Upper lobe of left lung (tissue), 6 donors: Measurements from ENCODE around the gene NIFK. TPM values are rescaled to one million over a fixed set of nuclear protein-coding genes. Genes with fewer than 3 reads are reported as not detected.

Experiments used
- ATAC-seq, 2 donors: fragments of 200-7000 bp; cut with Tn5 transposase; one replicate each; pipeline ENCODE4 v1.9.1; 2022; ENCODE audit warnings: mild to moderate bottlenecking in 2 of 2, moderate library complexity in 2 of 2; ENCODE audit not compliant: low FRiP score in 2 of 2
- DNase-seq, 2 donors: peaks; one replicate each; pipeline ENCODE4 v3.0.0-alpha.2; 2019 to 2020
- H3K27ac ChIP-seq, 4 donors: fragments of 200-600 bp; sonication (generic); one replicate each; pipeline ENCODE4 v1.5.1; 2016 to 2019
- H3K27me3 ChIP-seq, 4 donors: fragments of 200-600 bp; sonication (generic); one replicate each; pipeline ENCODE4 v1.5.1; 2017 to 2019
- H3K36me3 ChIP-seq, 4 donors: fragments of 200-600 bp; sonication (generic); one replicate each; pipeline ENCODE4 v1.5.1; 2016 to 2019
- H3K4me1 ChIP-seq, 4 donors: fragments of 200-600 bp; sonication (generic); one replicate each; pipeline ENCODE4 v1.5.1; 2018 to 2019
- H3K4me3 ChIP-seq, 4 donors: fragments of 200-600 bp; sonication (generic); one replicate each; pipeline ENCODE4 v1.5.1; 2017 to 2019; ENCODE audit warnings: mild to moderate bottlenecking in 2 of 4, moderate library complexity in 1 of 4
- H3K9me3 ChIP-seq, 4 donors: fragments of 200-600 bp; sonication (generic); one replicate each; pipeline ENCODE4 v1.5.1; 2018 to 2019
- CTCF ChIP-seq, 6 experiments: fragments of 450-650 bp in 4 of 6; fragments of 200-600 bp in 2 of 6; sonication (generic) in 2 of 6; IDR thresholded peaks; one replicate each; pipeline ENCODE4 v1.5.1; 2016 to 2019; ENCODE audit warnings: antibody characterized with exemption in 6 of 6
- EP300 ChIP-seq, 4 donors: sonication (generic); formaldehyde crosslinking; IDR thresholded peaks; one replicate each; pipeline ENCODE4 v1.5.1; 2017; ENCODE audit warnings: antibody characterized with exemption in 4 of 4, control low read depth in 2 of 4
- POLR2A ChIP-seq, 4 donors: fragments of 450-650 bp; IDR thresholded peaks; one replicate each; pipeline ENCODE4 v1.5.1; 2016 to 2017; ENCODE audit warnings: antibody characterized with exemption in 4 of 4, mild to moderate bottlenecking in 2 of 4
- POLR2AphosphoS5 ChIP-seq, 2 donors: sonication (generic); formaldehyde crosslinking; IDR thresholded peaks; one replicate each; pipeline ENCODE4 v1.5.1; 2017; ENCODE audit warnings: antibody characterized with exemption in 2 of 2
- WGBS, 2 donors: methylation state at CpG; one replicate each; pipeline ENCODE4 v1.1.5; 2017 to 2018; 5-methylcytosine and 5-hydroxymethylcytosine counted together
- total RNA-seq, 6 donors: library from RNA; depleted of rRNA in 4 of 6; stranded (reverse); fragments of >200 nt in 4 of 6; gene quantifications; one replicate each; pipeline versions ENCODE4 v1.1.0 to v1.2.1, GENCODE V29; 2016 to 2021
- donor health status: DM: no; HTN: no; CAD: no; lungs with moderate emphysema.
- donor health status: DM: no; HTN: yes; CAD: no; lungs with severe emphysema.

The NIFK gene
- total RNA-seq, 6 donors from 2014 or later: 10.8 to 57.6 (median 27.4) TPM

GRCh38 chr2:121710470-121711170, 26.1 kb downstream of the NIFK start:
- no peaks in the 10 kb centered on the region for H3K27me3 ChIP-seq
- TF ChIP-seq POLR2A (IDR thresholded peaks at IDR 0.05) (no peak), CTCF (IDR thresholded peaks at IDR 0.05) (no peak), EP300 (IDR thresholded peaks at IDR 0.05) (no peak), POLR2AphosphoS5 (IDR thresholded peaks at IDR 0.05) (no peak)
- WGBS, 2 donors: 81 to 84% methylated on average over 7 of the region's 7 CpGs
- no peak overlapping the region for H3K27ac ChIP-seq
- DNase-seq: no peak
- H3K4me3 ChIP-seq: no peak overlapping the region
- no peaks in the 10 kb centered on the region for H3K9me3 ChIP-seq
- no peaks in the 10 kb centered on the region for H3K36me3 ChIP-seq
- ATAC-seq: no peak
- H3K4me1 ChIP-seq: no peaks in the 10 kb centered on the region

- no peak overlapping the region for H3K4me3 ChIP-seq
- ATAC-seq (no peak), DNase-seq (no peak)
- H3K27ac ChIP-seq: no peak overlapping the region
- H3K36me3 ChIP-seq: no peaks in the 10 kb centered on the region
- no peaks in the 10 kb centered on the region for H3K4me1 ChIP-seq
- H3K27me3 ChIP-seq: no peaks in the 10 kb centered on the region
- 81 to 85% methylated on average over 11 of the region's 11 CpGs for WGBS, 2 donors
- TF ChIP-seq POLR2AphosphoS5 (IDR thresholded peaks at IDR 0.05): no peak
- no peak for TF ChIP-seq POLR2A (IDR thresholded peaks at IDR 0.05)
- TF ChIP-seq EP300 (IDR thresholded peaks at IDR 0.05): no peak
- TF ChIP-seq CTCF (IDR thresholded peaks at IDR 0.05): no peak
- no peaks in the 10 kb centered on the region for H3K9me3 ChIP-seq
These were observed 26.8 kb downstream of the NIFK start for GRCh38 chr2:121709776-121710469.

- Histone ChIP-seq H3K9me3 (no peaks in the 10 kb centered on the region), H3K4me1 (no peaks in the 10 kb centered on the region), H3K27me3 (no peaks in the 10 kb centered on the region), H3K36me3 (no peaks in the 10 kb centered on the region), H3K27ac (peak overlapping the region in 2 of 4 donors; percentile 44 to 67), H3K4me3 (no peak overlapping the region)
- TF ChIP-seq POLR2AphosphoS5 (IDR thresholded peaks at IDR 0.05) (no peak), CTCF (IDR thresholded peaks at IDR 0.05) (no peak), EP300 (IDR thresholded peaks at IDR 0.05) (no peak), POLR2A (IDR thresholded peaks at IDR 0.05) (no peak)
- peak; percentile 51 to 85 for ATAC-seq
- 69 to 71% methylated on average over 5 of the region's 5 CpGs for whole genome bisulfite sequencing, 2 donors
- peak; percentile 71 to 74 for DNase-seq
These were observed 28.7 kb downstream of the NIFK start for GRCh38 chr2:121707920-121708361.

- WGBS, 2 donors: 43 to 58% methylated on average over 9 of the region's 9 CpGs
These were observed 29.2 kb downstream of the NIFK start for GRCh38 chr2:121707344-121707919.

More at GRCh38 chr2:121707344-121707919, 29.2 kb downstream of the NIFK start:
- Histone ChIP-seq H3K27ac (peak overlapping the region in 2 of 4 donors; percentile 44 to 67), H3K4me3 (no peak overlapping the region), H3K36me3 (no peaks in the 10 kb centered on the region), H3K27me3 (no peaks in the 10 kb centered on the region), H3K4me1 (no peaks in the 10 kb centered on the region), H3K9me3 (no peaks in the 10 kb centered on the region)
- peak in 1 of 2 donors; percentile 57 for ATAC-seq
- DNase-seq: no peak
- TF ChIP-seq POLR2AphosphoS5 (IDR thresholded peaks at IDR 0.05): no peak
- TF ChIP-seq EP300 (IDR thresholded peaks at IDR 0.05): no peak
- no peak for TF ChIP-seq POLR2A (IDR thresholded peaks at IDR 0.05)
- no peak for TF ChIP-seq CTCF (IDR thresholded peaks at IDR 0.05)
